Glutamatergic neuron (in vitro differentiated cells): ENCODE data around the gene CREB5. TPM values are rescaled to one million over a fixed set of nuclear protein-coding genes. Genes with fewer than 3 reads are reported as not detected.

Source experiments
- DNase-seq: peaks from one replicate; pipeline ENCODE4 v3.0.0; 2022
- H3K27ac Mint-ChIP-seq: one replicate; pipeline ENCODE4 v1.8.0; 2020; ENCODE audit warnings: mild to moderate bottlenecking, mixed read lengths, inconsistent platforms; ENCODE audit not compliant: unreplicated experiment
- H3K27me3 Mint-ChIP-seq: one replicate; pipeline ENCODE4 v1.8.0; 2020; ENCODE audit warnings: mild to moderate bottlenecking, moderate library complexity, mixed read lengths, inconsistent platforms; ENCODE audit not compliant: unreplicated experiment
- H3K36me3 Mint-ChIP-seq: one replicate; pipeline ENCODE4 v1.8.0; 2020; ENCODE audit warnings: mild to moderate bottlenecking, mixed read lengths, inconsistent platforms; ENCODE audit not compliant: unreplicated experiment
- H3K4me1 Mint-ChIP-seq: one replicate; pipeline ENCODE4 v1.8.0; 2020; ENCODE audit warnings: mild to moderate bottlenecking, low read depth, mixed read lengths, inconsistent platforms; ENCODE audit not compliant: unreplicated experiment
- H3K4me3 Mint-ChIP-seq: one replicate; pipeline ENCODE4 v1.8.0; 2020; ENCODE audit warnings: mild to moderate bottlenecking, mixed read lengths, inconsistent platforms; ENCODE audit not compliant: unreplicated experiment
- H3K9me3 Mint-ChIP-seq: one replicate; pipeline ENCODE4 v1.8.0; 2020; ENCODE audit warnings: mild to moderate bottlenecking, moderate library complexity, mixed read lengths, inconsistent platforms; ENCODE audit not compliant: unreplicated experiment
- CTCF ChIP-seq: fragments of 200-600 bp; sonication (generic); IDR thresholded peaks from one replicate; pipeline ENCODE4 v1.5.0; 2021; ENCODE audit not compliant: partially characterized antibody, unreplicated experiment
- long read RNA-seq: library from polyadenylated mRNA; unstranded; transcript quantifications from one replicate; pipeline ENCODE4 v2.0.0, GENCODE V29; 2020; ENCODE audit not compliant: unreplicated experiment
- total RNA-seq: library from RNA; stranded (reverse); fragmentation: NEBNext Ultra II Directional; extraction: Animal tissue kit (Norgen Biotek cat#: 25700); gene quantifications from one replicate; pipeline ENCODE4 v1.2.1, GENCODE V29; 2021; ENCODE audit not compliant: unreplicated experiment

The CREB5 gene
- 50.4 TPM for total RNA-seq
- long read RNA-seq, transcript CREB5-212 (2 exons, 603 nt) = major isoform, 8 of 12 reads
- long read RNA-seq, partial matches to known transcripts = 1 of 12 reads
- long read RNA-seq, other reads (novel, unspliced or antisense) = 3 of 12 reads

- Mint-ChIP-seq H3K4me1 (peaks cover 3% of the 10 kb centered on the region), H3K36me3 (no peaks in the 10 kb centered on the region), H3K27ac (peak within 1 kb of the TSS; percentile 5), H3K4me3 (peak within 1 kb of the TSS; percentile 94), H3K27me3 (peaks cover 15% of the 10 kb centered on the region), H3K9me3 (peaks cover 9% of the 10 kb centered on the region)
- no peak for DNase-seq
- TF ChIP-seq CTCF = no peak
These were observed at the start of gene CREB5 for GRCh38 chr7:28411876-28412662. Gene CREB5, plus strand, starts transcription at chr7:28412518. Its CDS starts 397 bp downstream, at chr7:28412915.

- Mint-ChIP-seq H3K9me3 (no peaks in the 10 kb centered on the region), H3K27me3 (peaks cover 2% of the 10 kb centered on the region), H3K4me1 (no peaks in the 10 kb centered on the region), H3K27ac (no peak overlapping the region), H3K4me3 (no peak overlapping the region), H3K36me3 (peaks cover 11% of the 10 kb centered on the region)
- TF ChIP-seq CTCF = peak; percentile 36
- no peak for DNase-seq
These were observed 49.5 kb upstream of the CREB5 start for GRCh38 chr7:28362812-28363211.

- no peaks in the 10 kb centered on the region for H3K4me1 Mint-ChIP-seq
These were observed 48.2 kb upstream of the CREB5 start for GRCh38 chr7:28364082-28364481.

GRCh38 chr7:28369523-28369922, 42.8 kb upstream of the CREB5 start:
- H3K27ac Mint-ChIP-seq = no peak overlapping the region
- H3K27me3 Mint-ChIP-seq = peaks cover 2% of the 10 kb centered on the region
- H3K4me1 Mint-ChIP-seq = no peaks in the 10 kb centered on the region
- no peak for DNase-seq
- H3K9me3 Mint-ChIP-seq = no peaks in the 10 kb centered on the region
- no peak overlapping the region for H3K4me3 Mint-ChIP-seq
- H3K36me3 Mint-ChIP-seq = peaks cover 8% of the 10 kb centered on the region
- no peak for TF ChIP-seq CTCF

More at GRCh38 chr7:28364082-28364481, 48.2 kb upstream of the CREB5 start:
- no peaks in the 10 kb centered on the region for H3K9me3 Mint-ChIP-seq
- H3K27ac Mint-ChIP-seq = no peak overlapping the region
- no peak overlapping the region for H3K4me3 Mint-ChIP-seq
- H3K36me3 Mint-ChIP-seq = peaks cover 11% of the 10 kb centered on the region
- peaks cover 2% of the 10 kb centered on the region for H3K27me3 Mint-ChIP-seq
- no peak for DNase-seq
- peak; percentile 60 for TF ChIP-seq CTCF

- Mint-ChIP-seq H3K27ac (no peak overlapping the region), H3K4me3 (no peak overlapping the region), H3K36me3 (no peaks in the 10 kb centered on the region), H3K9me3 (no peaks in the 10 kb centered on the region), H3K27me3 (no peaks in the 10 kb centered on the region), H3K4me1 (no peaks in the 10 kb centered on the region)
- no peak for DNase-seq
- no peak for TF ChIP-seq CTCF
These were observed 40.5 kb upstream of the CREB5 start for GRCh38 chr7:28371846-28372245.
